ENCODE data around the gene NAT14.

DNA sequence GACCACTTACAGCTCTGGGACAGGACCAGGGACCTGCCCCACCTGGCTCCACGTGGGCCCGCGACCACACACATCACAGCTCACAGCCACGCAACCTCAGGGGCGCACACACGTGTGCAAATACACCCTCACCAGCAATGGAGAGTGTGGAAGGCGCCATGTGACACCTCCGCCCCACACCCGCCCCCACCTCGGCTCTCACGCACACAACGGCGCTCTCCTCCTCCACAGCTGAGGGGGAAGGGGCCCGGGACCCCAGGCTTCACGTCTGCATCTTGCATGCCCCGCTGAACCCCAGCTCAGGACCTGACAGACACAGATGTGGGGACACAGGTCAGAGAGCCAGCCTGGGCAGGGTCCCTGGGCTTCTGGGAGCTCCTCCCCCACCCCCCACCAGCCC is 35.5 kb upstream of the NAT14 start:
- TF ChIP-seq, protein P1, sequence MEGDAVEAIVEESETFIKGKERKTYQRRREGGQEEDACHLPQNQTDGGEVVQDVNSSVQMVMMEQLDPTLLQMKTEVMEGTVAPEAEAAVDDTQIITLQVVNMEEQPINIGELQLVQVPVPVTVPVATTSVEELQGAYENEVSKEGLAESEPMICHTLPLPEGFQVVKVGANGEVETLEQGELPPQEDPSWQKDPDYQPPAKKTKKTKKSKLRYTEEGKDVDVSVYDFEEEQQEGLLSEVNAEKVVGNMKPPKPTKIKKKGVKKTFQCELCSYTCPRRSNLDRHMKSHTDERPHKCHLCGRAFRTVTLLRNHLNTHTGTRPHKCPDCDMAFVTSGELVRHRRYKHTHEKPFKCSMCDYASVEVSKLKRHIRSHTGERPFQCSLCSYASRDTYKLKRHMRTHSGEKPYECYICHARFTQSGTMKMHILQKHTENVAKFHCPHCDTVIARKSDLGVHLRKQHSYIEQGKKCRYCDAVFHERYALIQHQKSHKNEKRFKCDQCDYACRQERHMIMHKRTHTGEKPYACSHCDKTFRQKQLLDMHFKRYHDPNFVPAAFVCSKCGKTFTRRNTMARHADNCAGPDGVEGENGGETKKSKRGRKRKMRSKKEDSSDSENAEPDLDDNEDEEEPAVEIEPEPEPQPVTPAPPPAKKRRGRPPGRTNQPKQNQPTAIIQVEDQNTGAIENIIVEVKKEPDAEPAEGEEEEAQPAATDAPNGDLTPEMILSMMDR (IDR thresholded peaks at IDR 0.05 in 4 of 5, conservative IDR thresholded peaks at IDR 0.05 in 1 of 5), result no peak
- no peak for TF ChIP-seq POLR2A (IDR thresholded peaks at IDR 0.05)
